H1 (cell line): ENCODE measurements around the gene SMYD5. TPM values are rescaled to one million over a fixed set of nuclear protein-coding genes. Genes with fewer than 3 reads are reported as not detected.

ENCODE experiments used
- CBX5 ChIP-seq: fragments of 300-800, 300-1000 bp; sonication (generic); IDR thresholded peaks from 2 replicates; pipeline ENCODE4 v1.7.1; 2016; ENCODE audit warnings: antibody characterized with exemption, low read length, low read depth
- CHD2 ChIP-seq: IDR thresholded peaks from 2 replicates; pipeline ENCODE4 v1.6.1; 2012; ENCODE audit warnings: low read length, improper control_type of control experiment
- CHD7 ChIP-seq: fragments of 300-600 bp; sonication (generic); IDR thresholded peaks from 2 replicates; pipeline ENCODE4 v1.7.1; 2012; ENCODE audit warnings: low read length, moderate library complexity, mild to moderate bottlenecking, inconsistent platforms; ENCODE audit not compliant: insufficient replicate concordance
- CREB1 ChIP-seq: IDR thresholded peaks from 2 replicates; pipeline ENCODE4 v1.6.1; 2012; ENCODE audit warnings: inconsistent platforms
- MAFK ChIP-seq: IDR thresholded peaks from 2 replicates; pipeline ENCODE4 v1.6.1; 2012; ENCODE audit warnings: low read depth, mild to moderate bottlenecking, improper control_type of control experiment, low read length
- NANOG ChIP-seq: IDR thresholded peaks from 2 replicates; pipeline ENCODE4 v1.6.1; 2011; ENCODE audit warnings: low read length, low read depth, mild to moderate bottlenecking, inconsistent platforms; ENCODE audit not compliant: insufficient read depth, poor library complexity, severe bottlenecking
- polyA plus RNA-seq, 7 experiments: library from polyadenylated mRNA; depleted of rRNA in 3 of 7; stranded (reverse) in 5 of 7; unstranded in 2 of 7; fragments of >200 nt in 5 of 7; fragments of 200-250 nt in 2 of 7; gene quantifications; 1 replicate in 5 of 7; 2 replicates in 1 of 7; 4 replicates in 1 of 7; pipeline versions ENCODE4 v1.2.1 to v1.2.3, GENCODE V29; 2011 to 2013; ENCODE audit warnings: missing spikeins in 2 of 7, mixed read lengths in 2 of 7
- total RNA-seq: library from RNA; stranded (reverse); fragmentation: NEBNext Ultra II Directional; extraction: Animal tissue kit (Norgen Biotek cat#: 25700); gene quantifications from 2 replicates; pipeline ENCODE4 v1.2.1, GENCODE V29; 2021

The SMYD5 gene
- total and polyA plus RNA-seq, 2 of the 8 experiments (the other 6 are each of a cell fraction or from before 2014, with no cell fraction given) = 35.2 to 56.7 TPM

DNA sequence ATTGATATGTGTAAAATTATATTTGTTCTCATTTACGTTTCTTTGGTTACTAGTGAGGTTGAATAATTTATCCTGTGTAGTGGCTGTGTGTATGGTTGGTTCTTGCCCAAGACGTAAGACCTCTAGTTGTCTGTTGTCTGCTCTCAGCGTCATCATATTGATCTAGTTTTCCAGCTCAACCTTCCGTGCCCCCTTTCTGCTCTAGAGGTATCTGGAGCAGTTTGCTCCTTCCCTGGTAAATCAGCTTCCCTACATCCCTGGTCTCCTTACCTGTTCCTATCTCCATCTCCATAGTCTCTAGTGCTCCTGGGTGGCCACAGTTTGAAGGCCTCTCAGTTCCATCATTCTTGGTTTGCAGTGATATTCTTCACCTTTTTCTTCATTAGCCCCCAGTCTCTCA, 1.2 kb downstream of the SMYD5 start (continued):
- TF ChIP-seq CHD7 (no peak), MAFK (no peak), CBX5 (no peak), NANOG (no peak), CHD2 (no peak), CREB1 (no peak)
